Ishikawa (cell line): ENCODE results near the gene DENND1B.

ENCODE experiments used
- RAD21 ChIP-seq: IDR thresholded peaks from 2 replicates; pipeline ENCODE4 v1.6.1; 2012; ENCODE audit warnings: low read depth
- TAF1 ChIP-seq: IDR thresholded peaks from 2 replicates; pipeline ENCODE4 v1.6.1; 2012; ENCODE audit warnings: low read depth, mild to moderate bottlenecking

DNA sequence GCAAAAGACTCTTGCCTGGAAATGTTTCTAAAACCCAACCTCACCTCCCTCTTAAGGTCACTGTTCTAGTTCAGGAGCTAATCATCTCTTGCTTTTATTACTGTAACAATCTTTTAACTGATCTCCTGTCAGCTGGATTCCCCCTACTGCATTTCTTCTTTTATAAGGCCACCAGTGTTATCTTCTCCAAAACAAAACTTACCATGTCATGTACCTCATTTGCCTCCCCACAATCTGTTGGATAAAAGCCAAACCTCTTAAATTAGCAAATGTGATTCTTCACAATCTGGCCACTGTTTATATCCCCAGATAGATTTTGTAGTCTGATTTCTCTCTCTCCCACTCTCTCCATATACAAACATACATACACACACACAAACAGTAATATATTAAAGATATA is 143.3 kb downstream of the DENND1B start:
- TF ChIP-seq RAD21: no peak
- TF ChIP-seq TAF1: no peak
